SIG-M5 treated with dmso at 0.1 percent for 504 hours (cell line): Measurements from ENCODE around the gene C19orf73.
"Not testable (repeated sequence)": the region's sequence is repeated elsewhere in the genome, so short reads cannot be mapped to it uniquely, and the experiment has no call there.

Experiments
- DNase-seq: peaks from one replicate; lab custom pipeline; 2025; ENCODE audit not compliant: unreplicated experiment; lab: John Stamatoyannopoulos, UW

Gene C19orf73

DNA sequence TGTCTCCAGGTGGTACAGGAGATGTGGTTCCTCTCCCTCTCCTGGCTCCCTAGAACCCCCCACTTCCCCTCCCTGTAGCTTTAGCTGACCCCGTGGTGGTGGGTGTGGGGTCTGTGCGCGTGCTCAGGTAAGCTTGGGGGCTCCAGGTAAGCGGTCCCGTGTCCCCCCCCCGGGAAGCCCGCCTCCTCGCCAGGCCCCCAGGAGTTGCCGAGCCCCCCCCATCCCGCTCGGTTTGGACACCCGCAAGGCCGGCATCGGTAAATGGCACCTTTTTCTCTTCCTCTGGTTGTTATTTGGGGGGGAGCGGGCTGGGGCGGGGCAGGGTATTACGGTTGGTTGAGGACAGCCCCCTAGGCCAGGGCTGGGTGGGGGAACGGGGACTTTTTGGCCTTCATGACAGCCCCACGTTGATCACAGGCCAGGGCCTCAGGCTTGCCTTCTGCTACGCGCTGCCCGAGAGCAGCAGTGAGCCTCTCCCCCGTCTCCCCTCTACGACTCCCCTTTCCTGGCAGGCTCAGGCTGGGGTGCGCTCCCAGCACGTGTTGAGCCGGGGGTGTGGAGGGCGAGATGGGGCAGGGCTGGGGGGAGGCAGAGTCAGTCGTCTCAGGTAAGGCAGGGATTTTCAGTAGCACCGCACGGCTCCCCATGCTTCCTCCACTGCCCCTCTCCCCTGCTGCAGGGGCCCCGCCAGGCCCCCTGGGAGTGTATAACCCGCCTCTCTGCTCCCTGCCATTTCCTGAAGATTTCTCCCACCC, 15.4 kb downstream of the C19orf73 start:
- no peak for DNase-seq

DNA sequence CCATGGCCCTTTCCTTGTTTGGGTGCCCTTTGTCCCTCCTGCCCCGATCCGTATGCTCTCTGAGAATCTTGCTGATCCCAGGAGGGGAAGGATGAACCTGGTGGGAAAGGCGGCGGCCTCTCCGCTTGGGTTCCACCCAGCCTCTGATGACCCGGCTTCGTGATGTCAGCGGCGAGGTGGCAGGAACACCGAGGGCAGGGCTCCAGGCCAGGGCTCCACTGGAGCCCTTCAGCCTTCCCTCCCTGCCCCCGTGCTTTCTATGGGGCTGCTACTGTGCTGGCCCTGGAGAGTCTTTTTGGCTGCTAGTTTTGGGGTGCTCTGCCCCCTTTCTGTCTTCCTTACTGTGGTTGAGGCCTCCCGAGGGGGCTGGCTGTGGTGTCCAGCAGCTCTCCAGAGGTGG, 16.6 kb downstream of the C19orf73 start:
- DNase-seq = no peak

DNA sequence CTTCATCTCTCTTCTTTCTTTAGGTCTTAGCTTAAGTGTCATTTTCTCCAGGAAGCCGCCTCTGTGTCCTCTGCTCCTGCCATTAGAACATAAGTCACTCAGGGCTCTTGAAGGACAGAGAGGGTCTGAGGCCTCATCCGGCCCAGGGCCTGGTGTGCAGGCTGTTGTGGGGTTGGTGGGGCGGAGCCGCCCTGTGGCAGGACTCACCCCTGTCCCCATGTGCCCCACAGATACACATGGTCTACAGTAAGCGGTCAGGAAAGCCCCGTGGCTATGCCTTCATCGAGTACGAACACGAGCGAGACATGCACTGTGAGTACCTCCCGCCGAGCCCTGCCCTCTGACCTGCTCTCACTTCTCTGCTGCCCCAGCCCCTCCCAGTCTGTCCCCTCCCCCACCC, 17.8 kb downstream of the C19orf73 start:
- DNase-seq = no peak

DNA sequence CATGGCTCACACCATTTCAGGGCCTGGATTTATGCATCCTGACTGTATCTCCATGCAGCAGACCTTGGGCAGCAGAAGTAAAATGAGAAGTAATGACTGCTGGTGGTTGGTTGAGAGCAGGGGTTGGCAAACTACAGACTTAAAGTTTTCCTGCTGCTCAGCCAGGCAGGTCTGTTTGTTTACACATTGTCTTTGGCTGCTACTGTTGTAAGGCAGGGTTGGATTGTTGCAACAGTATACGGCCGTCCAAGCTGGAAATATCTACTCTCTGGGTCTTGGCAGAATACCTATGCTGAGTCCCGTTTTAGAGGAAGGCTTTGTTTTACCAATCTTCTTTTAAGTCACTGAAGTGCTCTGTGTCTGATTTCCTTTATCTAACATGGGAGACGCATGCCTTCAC, 20.1 kb downstream of the C19orf73 start:
- DNase-seq = no peak

DNA sequence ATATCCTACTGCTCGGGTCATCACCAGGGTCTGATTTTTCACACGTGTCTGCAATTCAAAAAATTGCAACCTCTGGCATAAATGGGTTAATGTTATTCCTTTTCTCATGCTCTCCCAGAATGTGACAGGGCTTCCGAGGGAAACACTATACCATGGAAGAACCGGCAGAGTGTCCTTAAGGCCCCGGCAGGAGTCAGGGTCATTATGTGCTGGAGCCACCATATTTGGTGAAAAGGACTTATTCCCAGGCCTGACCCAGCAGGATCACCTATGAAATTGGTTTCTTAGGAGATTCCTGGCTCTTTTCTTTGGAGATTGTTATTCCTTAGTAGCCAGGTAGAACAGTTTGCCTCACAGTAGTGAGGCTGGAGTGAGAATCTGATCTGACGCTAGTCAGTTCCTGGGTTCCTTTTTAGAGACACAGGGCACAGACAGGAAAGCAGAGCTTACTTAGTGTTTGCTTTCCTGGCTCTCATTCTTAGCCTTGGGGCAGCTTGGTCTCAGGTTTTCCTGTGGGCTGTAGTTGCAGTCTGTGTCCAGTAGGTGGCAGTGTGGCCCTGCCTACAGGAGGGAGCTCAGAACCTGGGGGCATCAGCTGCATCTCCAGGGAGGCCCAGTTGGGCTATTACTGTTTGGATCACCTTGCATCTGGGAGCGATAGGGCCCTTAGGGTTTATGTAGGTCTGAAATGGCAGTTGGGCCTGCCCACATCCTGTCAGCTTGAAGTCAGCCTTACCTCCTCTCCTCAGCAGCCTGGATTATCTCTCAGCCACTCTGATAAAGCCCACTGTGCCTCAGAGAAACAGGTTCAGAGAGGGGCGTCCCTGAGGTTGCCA, 21.3 kb downstream of the C19orf73 start:
- DNase-seq = peak; percentile 82

DNA sequence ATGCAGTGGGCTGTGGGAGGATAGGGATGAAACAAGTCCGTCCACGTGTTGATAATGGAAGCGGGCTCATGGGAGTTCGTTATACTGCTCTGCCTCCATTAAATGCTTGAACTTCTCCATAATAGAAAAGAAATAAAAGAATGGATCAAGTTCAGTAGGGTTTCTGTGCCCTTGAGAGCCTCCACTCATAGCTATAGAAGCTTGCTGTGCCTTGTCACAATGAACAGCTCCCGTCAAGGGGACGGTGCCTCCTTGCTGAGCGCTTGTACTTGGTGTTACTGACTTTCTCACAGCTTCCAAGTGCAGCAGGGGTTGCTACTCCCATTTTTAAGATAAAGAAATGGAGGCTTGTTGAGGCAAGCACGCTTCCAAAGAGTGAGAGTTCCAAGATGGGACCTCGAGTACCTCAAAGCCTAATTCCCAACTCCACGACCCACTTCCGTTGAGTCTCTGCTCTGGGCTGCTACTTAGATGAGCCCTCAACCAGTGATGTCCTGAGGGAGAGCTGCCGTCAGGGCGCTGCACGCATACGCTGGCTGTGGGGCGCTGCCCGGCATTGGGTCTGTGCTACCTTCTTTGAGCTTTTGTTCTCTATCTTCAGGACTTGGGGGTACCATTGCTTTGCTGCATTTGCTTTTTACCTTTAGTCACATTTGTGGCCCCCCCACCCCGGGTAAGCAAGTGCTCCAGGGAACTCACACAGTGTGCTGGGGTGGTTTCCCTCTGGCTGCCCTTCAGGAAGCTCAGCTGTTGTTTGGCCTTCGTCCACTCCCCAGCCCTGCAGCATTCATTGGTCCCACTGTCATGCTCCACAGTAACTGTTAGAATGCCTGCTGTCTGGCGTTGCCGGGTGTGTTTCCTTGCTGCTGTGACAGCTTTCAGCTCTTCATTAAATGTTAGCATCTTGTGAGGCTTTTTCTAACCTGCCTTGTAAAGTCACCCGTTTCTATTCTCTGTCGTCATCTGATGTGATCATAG, 24.1 kb downstream of the C19orf73 start:
- DNase-seq = no peak

DNA sequence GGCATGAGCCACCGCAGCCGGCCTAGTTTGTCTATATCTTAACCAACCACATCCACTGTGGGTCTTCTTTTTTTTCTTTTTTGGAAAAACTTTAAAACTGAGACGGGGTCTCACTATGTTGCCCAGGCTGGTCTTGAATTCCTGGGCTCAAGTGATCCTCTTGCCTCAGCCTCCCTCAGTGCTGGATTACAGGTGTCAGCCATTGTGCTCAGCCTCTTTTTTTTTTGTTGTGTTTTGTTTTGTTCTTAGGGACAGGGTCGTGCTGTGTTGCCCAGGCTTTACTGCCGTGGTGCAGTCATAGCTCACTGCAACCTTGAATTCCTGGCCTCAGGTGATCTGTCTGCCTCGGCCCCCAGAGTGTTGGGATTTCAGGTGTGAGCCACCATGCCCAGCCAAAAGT, 26.3 kb downstream of the C19orf73 start:
- DNase-seq = no peak

DNA sequence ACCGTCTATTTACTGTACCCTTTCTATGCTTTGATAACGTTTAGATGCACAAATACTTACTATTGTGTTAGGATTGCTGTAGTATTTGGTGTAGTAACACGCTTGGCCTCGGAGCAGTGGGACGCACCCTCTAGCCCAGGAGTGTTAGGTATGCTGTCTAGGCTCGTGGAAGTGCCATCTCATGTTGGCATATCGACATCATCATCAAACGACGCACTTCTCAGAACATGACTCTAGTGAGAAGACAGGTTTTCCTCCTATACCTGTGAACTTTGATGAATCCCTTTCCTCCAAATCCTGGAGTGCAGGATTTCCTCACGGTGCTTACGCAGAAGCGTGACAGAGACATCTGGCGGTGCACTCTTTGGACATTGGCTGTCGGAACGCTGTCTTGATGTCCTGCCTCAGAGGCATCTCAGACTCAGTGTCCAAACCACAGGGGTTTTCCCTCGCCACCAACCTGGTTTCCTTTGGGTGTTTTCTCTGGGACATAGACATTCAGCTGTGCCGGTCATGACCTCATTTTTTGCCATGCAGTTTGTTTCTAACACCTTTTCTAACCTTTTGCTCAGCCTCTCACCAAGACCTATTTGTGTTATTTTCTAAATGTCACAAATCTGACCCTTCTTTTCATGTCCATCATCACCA, 27.4 kb downstream of the C19orf73 start:
- DNase-seq = no peak

DNA sequence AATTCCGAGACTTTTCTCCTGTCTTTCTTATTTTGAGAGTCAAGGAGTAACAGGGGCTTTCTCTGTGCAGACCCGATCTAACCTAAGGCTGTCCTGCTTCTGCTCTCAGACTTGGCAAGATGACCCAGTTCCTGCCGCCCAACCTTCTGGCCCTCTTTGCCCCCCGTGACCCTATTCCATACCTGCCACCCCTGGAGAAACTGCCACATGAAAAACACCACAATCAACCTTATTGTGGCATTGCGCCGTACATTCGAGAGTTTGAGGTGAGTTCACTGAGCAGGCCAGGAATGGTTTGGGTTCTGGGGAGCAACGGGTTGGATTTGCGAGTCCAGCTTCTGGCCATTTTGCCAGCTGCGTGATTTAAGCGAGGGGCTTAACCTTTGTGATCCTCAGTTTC, 32.6 kb downstream of the C19orf73 start:
- DNase-seq = no peak

DNA sequence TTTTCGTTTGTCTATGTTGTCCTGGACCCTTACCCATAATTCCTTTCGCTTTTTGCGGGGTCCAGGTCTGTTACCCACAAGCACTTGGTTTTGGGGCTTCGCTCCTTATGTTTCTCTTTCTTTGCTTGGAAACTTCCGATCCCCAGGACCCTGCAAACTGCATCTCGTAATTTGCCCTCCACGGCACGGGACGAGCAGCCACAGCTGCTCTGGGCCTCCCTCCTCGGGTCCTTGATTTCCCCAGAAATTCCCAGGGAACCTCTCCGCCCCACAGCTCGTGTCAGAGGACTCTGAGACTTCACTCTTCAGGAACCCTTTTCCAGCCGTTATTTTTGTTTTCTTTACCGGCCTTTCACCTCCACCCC, 33.1 kb downstream of the C19orf73 start:
- no peak for DNase-seq

DNA sequence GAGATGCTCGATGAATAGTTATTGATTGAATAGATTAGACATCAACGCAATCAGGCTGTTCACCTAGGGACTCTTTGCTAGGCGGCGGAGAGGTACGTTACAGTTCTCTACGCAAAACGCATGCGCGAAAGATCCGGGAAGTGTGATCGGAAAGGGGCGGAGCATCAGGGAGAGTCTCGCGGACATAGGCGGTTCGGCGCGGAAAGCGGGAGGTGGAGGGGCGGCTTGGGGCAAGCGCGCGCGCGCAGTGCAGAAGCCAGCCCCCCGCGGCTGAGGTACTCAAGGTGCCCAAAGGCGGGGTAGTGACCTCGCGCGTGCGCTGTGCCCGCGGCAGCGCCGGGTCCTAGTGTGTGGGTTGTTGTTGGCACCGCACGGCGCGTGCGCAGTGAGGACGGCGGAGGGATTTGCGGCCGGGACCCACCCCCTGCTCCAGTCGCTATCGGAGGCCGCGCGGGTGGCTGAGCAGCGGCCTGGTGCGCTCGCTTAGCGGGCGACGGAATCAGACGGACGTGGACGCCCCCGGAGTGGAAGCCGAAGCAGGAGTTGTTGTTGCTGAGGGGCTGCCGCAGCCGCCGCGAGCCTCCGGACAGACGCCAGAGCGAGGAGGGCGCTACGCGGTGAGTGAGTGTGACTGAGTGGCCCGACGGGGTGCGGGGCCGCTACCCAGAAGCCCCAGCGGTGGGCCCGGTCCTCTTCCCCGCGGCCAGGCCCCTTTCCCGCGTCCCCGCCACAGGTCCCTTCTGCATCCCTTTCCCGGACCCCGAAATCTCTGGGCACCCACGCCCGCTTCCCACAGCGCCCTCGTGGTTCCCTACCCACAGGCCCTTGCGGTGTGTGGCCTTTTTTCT, 33.7 kb downstream of the C19orf73 start, which contains the start of gene SNRNP70:
SNRNP70 (plus strand) TSS at position 432 of the 848 bp plus-strand sequence. CDS start 964 bp downstream, outside the sequence.
- peak; percentile 98 for DNase-seq

DNA sequence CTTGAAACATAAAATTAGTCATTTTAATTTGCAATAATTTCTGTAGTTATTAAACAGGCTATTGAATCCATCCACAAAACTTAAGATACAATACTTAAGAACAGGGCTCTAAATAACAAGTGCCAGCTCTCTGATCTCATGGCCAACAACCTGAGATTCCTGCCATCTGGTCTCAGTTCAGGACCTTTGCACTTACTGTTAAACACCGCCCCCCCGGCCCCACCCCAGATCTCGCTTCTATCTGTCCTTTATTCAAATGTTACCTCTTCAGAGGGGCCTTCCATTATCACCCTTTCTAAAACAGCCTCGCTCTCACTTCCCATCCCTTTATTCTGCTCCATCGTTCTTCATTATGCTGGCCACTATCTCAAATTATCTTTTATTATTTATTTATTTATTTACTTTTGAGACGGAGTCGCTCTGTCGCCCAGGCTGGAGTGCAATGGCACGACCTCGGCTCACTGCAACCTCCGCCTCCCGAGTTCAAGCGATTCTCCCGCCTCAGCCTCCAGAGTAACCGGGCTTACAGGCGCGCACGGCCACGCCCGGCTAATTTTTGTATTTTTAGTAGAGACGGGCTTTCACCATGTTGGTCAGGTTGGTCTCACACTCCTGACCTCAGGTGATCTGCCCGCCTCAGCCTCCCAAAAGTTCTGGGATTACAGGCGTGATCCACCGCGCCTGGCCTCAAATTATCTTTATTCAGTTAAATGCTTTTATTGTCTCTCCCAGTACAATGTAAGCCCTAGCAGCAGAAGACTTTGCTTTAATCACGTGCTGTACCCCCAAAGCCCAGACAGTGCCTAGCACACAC, 34.5 kb downstream of the C19orf73 start:
- no peak for DNase-seq

DNA sequence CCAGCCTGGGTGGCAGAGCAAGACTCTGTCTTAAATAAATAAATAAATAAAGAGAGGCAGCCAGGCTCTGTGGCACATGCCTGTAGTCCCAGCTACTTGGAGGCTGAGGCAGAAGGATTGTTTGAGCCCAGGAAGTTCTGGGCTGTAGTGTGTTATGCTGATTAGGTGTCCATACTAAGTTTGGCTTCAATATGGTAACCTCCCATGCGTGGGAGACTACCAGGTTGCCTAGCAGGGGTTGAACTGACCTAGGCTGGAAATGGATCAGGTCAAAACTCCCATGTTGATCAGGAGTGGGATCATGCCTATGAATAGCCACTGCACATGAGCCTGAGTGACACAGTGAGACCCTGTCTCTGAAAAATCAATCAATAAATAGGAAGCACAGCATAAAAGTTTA, 37.7 kb downstream of the C19orf73 start:
- no peak for DNase-seq

DNA sequence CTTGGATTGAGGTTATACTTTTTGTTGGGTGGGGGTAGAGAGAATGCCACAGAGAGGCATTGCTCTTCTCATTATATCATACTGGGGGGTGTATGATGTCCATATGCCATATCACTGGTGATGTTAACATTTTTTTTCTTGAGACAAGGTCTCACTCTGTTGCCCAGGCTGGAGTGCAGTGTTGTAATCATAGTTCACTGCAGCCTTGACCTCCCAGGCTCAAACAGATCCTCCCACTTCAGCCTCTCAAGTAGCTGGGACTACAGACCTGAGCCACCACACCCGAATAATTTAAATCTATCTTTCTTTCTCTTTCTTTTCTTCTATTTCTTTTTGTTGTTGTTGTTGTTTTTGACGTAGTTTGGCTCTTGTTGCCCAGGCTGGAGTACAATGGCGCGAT, 38.6 kb downstream of the C19orf73 start:
- no peak for DNase-seq

DNA sequence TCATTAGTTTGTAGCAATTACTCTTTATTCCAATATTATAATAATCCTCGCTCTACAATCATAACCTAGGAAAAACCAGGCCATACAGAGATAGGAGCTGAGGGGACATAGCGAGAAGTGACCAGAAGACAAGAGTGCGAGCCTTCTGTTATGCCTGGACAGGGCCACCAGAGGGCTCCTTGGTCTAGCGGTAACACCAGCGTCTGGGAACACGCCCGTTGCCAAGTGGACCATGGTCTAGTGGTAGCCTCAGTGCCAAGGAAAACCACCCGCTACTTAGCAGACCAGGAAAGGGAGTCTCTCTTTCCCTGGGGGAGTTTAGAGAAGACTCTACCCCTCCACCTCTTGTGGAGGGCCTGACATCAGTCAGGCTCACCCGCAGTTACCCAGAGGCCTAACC, 44.1 kb downstream of the C19orf73 start:
- not testable (repeated sequence) for DNase-seq

DNA sequence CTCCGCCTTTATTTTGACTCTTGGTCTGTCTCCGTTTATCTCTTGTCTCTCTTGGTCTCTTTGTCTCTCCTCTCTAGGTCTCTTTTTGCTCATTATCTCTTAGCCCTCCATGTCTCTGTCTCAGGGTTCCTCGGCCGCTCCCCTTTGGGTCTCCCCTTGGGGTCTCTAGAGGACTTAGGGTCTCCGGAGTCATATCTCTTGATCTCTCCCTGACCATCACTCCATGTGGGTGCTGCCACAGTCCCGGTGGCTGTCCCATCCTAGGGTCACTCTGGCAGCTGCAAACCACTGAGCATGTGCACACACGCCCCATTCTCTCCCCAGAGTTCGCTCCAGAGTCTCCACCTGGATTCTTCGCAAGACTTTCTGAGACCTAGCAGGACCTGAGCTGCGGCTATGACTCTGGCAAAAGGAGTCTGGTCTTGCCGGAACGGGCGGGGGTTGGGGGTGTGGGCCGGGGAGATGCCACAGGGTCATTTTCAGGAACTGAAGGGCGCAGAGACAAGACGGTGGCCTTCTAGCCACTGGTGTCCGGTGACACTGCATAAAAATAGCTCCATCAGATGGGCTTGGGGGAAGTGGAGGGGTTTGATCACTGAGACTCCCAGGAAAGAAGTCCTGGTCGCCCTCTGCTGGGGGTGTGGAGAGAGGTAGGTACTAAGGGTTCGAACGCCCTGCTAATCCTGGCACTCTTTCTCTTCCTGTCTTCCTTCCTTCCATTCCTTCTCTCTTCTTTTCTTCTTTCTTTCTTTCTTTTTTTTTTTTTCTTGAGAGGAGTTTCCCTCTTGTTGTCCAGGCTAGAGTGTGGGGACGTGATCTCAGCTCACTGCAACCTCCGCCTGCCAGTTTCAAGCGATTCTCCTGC, 45.2 kb downstream of the C19orf73 start:
- no peak for DNase-seq

DNA sequence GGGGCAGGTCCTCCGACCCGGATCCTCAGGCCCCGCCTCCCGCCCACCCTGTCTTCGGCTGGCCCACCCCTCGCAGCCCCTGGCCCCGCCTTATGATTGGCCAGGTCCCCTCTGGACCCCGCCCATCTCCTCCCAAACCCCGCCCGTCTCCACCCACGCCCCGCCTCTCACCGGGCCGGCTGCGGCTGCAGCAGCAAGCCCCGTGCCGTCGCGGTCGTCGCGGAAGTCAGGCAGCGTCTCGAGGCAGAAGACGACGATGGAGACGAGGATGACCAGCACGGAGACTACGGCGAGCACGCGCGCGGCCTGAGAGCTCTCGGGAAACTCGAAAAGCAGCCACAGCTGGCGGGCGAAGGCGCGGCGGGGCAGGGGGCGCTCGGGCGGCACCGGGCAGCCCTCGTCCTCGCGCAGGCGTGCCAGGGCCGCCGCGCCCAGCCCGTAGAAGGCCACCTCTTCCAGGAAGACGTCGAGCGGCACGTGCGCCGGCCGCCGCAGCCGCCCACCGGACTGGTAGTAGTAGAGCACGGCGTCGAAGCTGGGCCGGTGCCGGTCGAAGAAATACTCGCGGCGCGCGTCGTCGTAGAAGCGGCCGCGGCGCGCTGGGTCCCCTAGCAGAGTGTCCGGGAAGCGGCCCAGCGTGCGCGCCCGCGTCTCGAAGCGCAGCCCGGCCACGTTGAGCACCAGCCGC, 46.9 kb downstream of the C19orf73 start:
- DNase-seq = no peak
